HEK293 (cell line): ENCODE measurements around the gene CYP26A1.

Source experiments
- BCL11A ChIP-seq: fragments of 450-650 bp; formaldehyde crosslinking; IDR thresholded peaks from 2 replicates; pipeline ENCODE4 v1.5.1; 2016; ENCODE audit warnings: low read depth, missing biosample characterization, missing genetic modification characterization
- EGR2 ChIP-seq: fragments of 450-650 bp; formaldehyde crosslinking; IDR thresholded peaks from 2 replicates; pipeline ENCODE4 v1.5.1; 2016; ENCODE audit warnings: low read depth, missing biosample characterization, missing genetic modification characterization
- KLF16 ChIP-seq: fragments of 450-650 bp; formaldehyde crosslinking; IDR thresholded peaks from 2 replicates; pipeline ENCODE4 v1.5.1; 2017; ENCODE audit warnings: missing biosample characterization, missing genetic modification characterization
- ZBTB17 ChIP-seq: fragments of 450-650 bp; formaldehyde crosslinking; IDR thresholded peaks from 2 replicates; pipeline ENCODE4 v1.5.1; 2016; ENCODE audit warnings: missing biosample characterization, missing genetic modification characterization
- ZBTB21 ChIP-seq: fragments of 450-650 bp; formaldehyde crosslinking; IDR thresholded peaks from 2 replicates; pipeline ENCODE4 v1.5.1; 2017; ENCODE audit warnings: missing biosample characterization, missing genetic modification characterization
- ZIC2 ChIP-seq: fragments of 450-650 bp; formaldehyde crosslinking; IDR thresholded peaks from 2 replicates; pipeline ENCODE4 v1.5.1; 2016; ENCODE audit warnings: missing biosample characterization, missing genetic modification characterization
- ZNF112 ChIP-seq: fragments of 450-650 bp; formaldehyde crosslinking; IDR thresholded peaks from 2 replicates; pipeline ENCODE4 v1.5.0; 2017; ENCODE audit warnings: missing biosample characterization, missing genetic modification characterization
- ZNF121 ChIP-seq: fragments of 450-650 bp; formaldehyde crosslinking; IDR thresholded peaks from 2 replicates; pipeline ENCODE4 v1.5.1; 2016; ENCODE audit warnings: missing biosample characterization, missing genetic modification characterization
- ZNF2 ChIP-seq: fragments of 450-650 bp; formaldehyde crosslinking; IDR thresholded peaks from 2 replicates; pipeline ENCODE4 v1.5.1; 2016; ENCODE audit warnings: missing biosample characterization, missing genetic modification characterization
- ZNF23 ChIP-seq: fragments of 450-650 bp; formaldehyde crosslinking; IDR thresholded peaks from 2 replicates; pipeline ENCODE4 v1.5.1; 2016; ENCODE audit warnings: missing biosample characterization, missing genetic modification characterization, borderline replicate concordance
- ZNF302 ChIP-seq: fragments of 450-650 bp; formaldehyde crosslinking; IDR thresholded peaks from 2 replicates; pipeline ENCODE4 v1.5.1; 2016; ENCODE audit warnings: missing biosample characterization, missing genetic modification characterization, low read depth
- ZNF324 ChIP-seq: fragments of 450-650 bp; formaldehyde crosslinking; IDR thresholded peaks from 2 replicates; pipeline ENCODE4 v1.5.1; 2016; ENCODE audit warnings: missing biosample characterization, missing genetic modification characterization
- ZNF398 ChIP-seq: fragments of 450-650 bp; formaldehyde crosslinking; IDR thresholded peaks from 2 replicates; pipeline ENCODE4 v1.5.1; 2017; ENCODE audit warnings: missing biosample characterization, missing genetic modification characterization
- ZNF518A ChIP-seq: fragments of 450-650 bp; formaldehyde crosslinking; conservative IDR thresholded peaks from 2 replicates; pipeline ENCODE4 v1.5.1; 2016; ENCODE audit warnings: low read depth, missing biosample characterization, missing genetic modification characterization
- ZNF529 ChIP-seq: fragments of 450-650 bp; formaldehyde crosslinking; IDR thresholded peaks from 2 replicates; pipeline ENCODE4 v1.5.1; 2017; ENCODE audit warnings: missing genetic modification characterization, missing biosample characterization; ENCODE audit not compliant: insufficient replicate concordance
- ZNF571 ChIP-seq: fragments of 450-650 bp; formaldehyde crosslinking; IDR thresholded peaks from 2 replicates; pipeline ENCODE4 v1.5.0; 2017; ENCODE audit warnings: missing biosample characterization, missing genetic modification characterization
- ZNF580 ChIP-seq: fragments of 450-650 bp; formaldehyde crosslinking; IDR thresholded peaks from 2 replicates; pipeline ENCODE4 v1.5.1; 2016; ENCODE audit warnings: missing biosample characterization, missing genetic modification characterization
- ZNF623 ChIP-seq: fragments of 450-650 bp; formaldehyde crosslinking; IDR thresholded peaks from 2 replicates; pipeline ENCODE4 v1.5.1; 2016; ENCODE audit warnings: missing biosample characterization, missing genetic modification characterization
- ZNF707 ChIP-seq: fragments of 450-650 bp; formaldehyde crosslinking; IDR thresholded peaks from 2 replicates; pipeline ENCODE4 v1.5.1; 2016; ENCODE audit warnings: missing biosample characterization, missing genetic modification characterization
- ZNF768 ChIP-seq: fragments of 450-650 bp; formaldehyde crosslinking; IDR thresholded peaks from 2 replicates; pipeline ENCODE4 v1.5.1; 2018; ENCODE audit warnings: missing biosample characterization, mild to moderate bottlenecking, missing genetic modification characterization
- ZNF843 ChIP-seq: fragments of 450-650 bp; formaldehyde crosslinking; IDR thresholded peaks from 2 replicates; pipeline ENCODE4 v1.5.1; 2016; ENCODE audit warnings: missing biosample characterization, missing genetic modification characterization
- ZSCAN18 ChIP-seq: fragments of 450-650 bp; formaldehyde crosslinking; IDR thresholded peaks from 2 replicates; pipeline ENCODE4 v1.5.1; 2016; ENCODE audit warnings: missing biosample characterization, missing genetic modification characterization
- ZSCAN30 ChIP-seq: fragments of 450-650 bp; IDR thresholded peaks from 2 replicates; pipeline ENCODE4 v1.5.1; 2018; ENCODE audit warnings: missing biosample characterization, mild to moderate bottlenecking, missing genetic modification characterization, moderate library complexity
- TF ChIP-seq, protein P1 (sequence below): fragments of 450-650 bp; formaldehyde crosslinking; IDR thresholded peaks from 2 replicates; pipeline ENCODE4 v1.5.1; 2016; ENCODE audit warnings: missing biosample characterization, missing genetic modification characterization
- TF ChIP-seq, protein P2 (sequence below): fragments of 450-650 bp; formaldehyde crosslinking; IDR thresholded peaks from 2 replicates; pipeline ENCODE4 v1.5.1; 2016; ENCODE audit warnings: missing biosample characterization, missing genetic modification characterization, borderline replicate concordance
- TF ChIP-seq, protein P3 (sequence below): fragments of 450-650 bp; formaldehyde crosslinking; IDR thresholded peaks from 2 replicates; pipeline ENCODE4 v1.5.1; 2016; ENCODE audit warnings: missing biosample characterization, missing genetic modification characterization

Gene CYP26A1

GRCh38 chr10:93074147-93074596 is 479 bp downstream of the CYP26A1 start (continued):
- no peak for TF ChIP-seq ZNF571 (tag by site-specific recombination)
- TF ChIP-seq ZNF324 (tag by site-specific recombination): no peak
- no peak for TF ChIP-seq ZNF707 (tag by site-specific recombination)
- TF ChIP-seq ZNF580 (tag by site-specific recombination): no peak
- no peak for TF ChIP-seq ZBTB21 (tag by site-specific recombination)
- TF ChIP-seq ZNF623: no peak
- TF ChIP-seq BCL11A (tag by site-specific recombination): no peak
- no peak for TF ChIP-seq KLF16 (tag by site-specific recombination)
- TF ChIP-seq, protein P1, sequence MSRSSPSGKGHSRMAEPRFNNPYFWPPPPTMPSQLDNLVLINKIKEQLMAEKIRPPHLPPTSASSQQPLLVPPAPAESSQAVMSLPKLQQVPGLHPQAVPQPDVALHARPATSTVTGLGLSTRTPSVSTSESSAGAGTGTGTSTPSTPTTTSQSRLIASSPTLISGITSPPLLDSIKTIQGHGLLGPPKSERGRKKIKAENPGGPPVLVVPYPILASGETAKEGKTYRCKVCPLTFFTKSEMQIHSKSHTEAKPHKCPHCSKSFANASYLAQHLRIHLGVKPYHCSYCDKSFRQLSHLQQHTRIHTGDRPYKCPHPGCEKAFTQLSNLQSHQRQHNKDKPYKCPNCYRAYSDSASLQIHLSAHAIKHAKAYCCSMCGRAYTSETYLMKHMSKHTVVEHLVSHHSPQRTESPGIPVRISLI (tag by site-specific recombination): no peak
- TF ChIP-seq ZNF768 (tag by site-specific recombination): no peak
- TF ChIP-seq ZNF398: 0 out of 2 replicates have a peak, but pooled peaks have one; percentile 23
- no peak for TF ChIP-seq ZNF529 (tag by site-specific recombination)
- TF ChIP-seq, protein P2, sequence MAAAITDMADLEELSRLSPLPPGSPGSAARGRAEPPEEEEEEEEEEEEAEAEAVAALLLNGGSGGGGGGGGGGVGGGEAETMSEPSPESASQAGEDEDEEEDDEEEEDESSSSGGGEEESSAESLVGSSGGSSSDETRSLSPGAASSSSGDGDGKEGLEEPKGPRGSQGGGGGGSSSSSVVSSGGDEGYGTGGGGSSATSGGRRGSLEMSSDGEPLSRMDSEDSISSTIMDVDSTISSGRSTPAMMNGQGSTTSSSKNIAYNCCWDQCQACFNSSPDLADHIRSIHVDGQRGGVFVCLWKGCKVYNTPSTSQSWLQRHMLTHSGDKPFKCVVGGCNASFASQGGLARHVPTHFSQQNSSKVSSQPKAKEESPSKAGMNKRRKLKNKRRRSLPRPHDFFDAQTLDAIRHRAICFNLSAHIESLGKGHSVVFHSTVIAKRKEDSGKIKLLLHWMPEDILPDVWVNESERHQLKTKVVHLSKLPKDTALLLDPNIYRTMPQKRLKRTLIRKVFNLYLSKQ: no peak
- TF ChIP-seq, protein P3, sequence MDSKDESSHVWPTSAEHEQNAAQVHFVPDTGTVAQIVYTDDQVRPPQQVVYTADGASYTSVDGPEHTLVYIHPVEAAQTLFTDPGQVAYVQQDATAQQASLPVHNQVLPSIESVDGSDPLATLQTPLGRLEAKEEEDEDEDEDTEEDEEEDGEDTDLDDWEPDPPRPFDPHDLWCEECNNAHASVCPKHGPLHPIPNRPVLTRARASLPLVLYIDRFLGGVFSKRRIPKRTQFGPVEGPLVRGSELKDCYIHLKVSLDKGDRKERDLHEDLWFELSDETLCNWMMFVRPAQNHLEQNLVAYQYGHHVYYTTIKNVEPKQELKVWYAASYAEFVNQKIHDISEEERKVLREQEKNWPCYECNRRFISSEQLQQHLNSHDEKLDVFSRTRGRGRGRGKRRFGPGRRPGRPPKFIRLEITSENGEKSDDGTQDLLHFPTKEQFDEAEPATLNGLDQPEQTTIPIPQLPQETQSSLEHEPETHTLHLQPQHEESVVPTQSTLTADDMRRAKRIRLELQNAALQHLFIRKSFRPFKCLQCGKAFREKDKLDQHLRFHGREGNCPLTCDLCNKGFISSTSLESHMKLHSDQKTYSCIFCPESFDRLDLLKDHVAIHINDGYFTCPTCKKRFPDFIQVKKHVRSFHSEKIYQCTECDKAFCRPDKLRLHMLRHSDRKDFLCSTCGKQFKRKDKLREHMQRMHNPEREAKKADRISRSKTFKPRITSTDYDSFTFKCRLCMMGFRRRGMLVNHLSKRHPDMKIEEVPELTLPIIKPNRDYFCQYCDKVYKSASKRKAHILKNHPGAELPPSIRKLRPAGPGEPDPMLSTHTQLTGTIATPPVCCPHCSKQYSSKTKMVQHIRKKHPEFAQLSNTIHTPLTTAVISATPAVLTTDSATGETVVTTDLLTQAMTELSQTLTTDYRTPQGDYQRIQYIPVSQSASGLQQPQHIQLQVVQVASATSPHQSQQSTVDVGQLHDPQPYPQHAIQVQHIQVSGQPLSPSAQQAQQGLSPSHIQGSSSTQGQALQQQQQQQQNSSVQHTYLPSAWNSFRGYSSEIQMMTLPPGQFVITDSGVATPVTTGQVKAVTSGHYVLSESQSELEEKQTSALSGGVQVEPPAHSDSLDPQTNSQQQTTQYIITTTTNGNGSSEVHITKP: peak; percentile 36; the same call in 1 of the 2 replicates
- TF ChIP-seq ZNF302: no peak
- TF ChIP-seq ZNF112 (tag by site-specific recombination): no peak
- TF ChIP-seq ZSCAN30 (tag by site-specific recombination): no peak
- TF ChIP-seq ZNF2 (tag by site-specific recombination): no peak
- 0 out of 2 replicates have a peak, but pooled peaks have one; percentile 25 for TF ChIP-seq ZBTB17 (tag by site-specific recombination)
- TF ChIP-seq ZNF121 (tag by site-specific recombination): no peak
- TF ChIP-seq ZIC2 (tag by site-specific recombination): no peak
- no peak for TF ChIP-seq ZNF843
- peak; percentile 41 for TF ChIP-seq EGR2 (tag by site-specific recombination)
- no peak for TF ChIP-seq ZSCAN18 (tag by site-specific recombination)
- TF ChIP-seq ZNF518A (tag by site-specific recombination): no peak
- no peak for TF ChIP-seq ZNF23 (tag by site-specific recombination)
